Esophagus muscularis mucosa (tissue), 4 donors: ENCODE results near the gene DUSP11.

Experiments used
- EP300 ChIP-seq: sonication (generic); formaldehyde crosslinking; IDR thresholded peaks from one replicate; pipeline ENCODE4 v1.6.1; 2017; ENCODE audit warnings: antibody characterized with exemption
- POLR2A ChIP-seq: fragments of 450-650 bp; IDR thresholded peaks from one replicate; pipeline ENCODE4 v1.6.1; 2017; ENCODE audit warnings: antibody characterized with exemption, moderate library complexity, mild to moderate bottlenecking, low read depth
- POLR2AphosphoS5 ChIP-seq, 2 donors: sonication (generic); formaldehyde crosslinking; IDR thresholded peaks; one replicate each; pipeline ENCODE4 v1.6.1; 2017; ENCODE audit warnings: antibody characterized with exemption in 2 of 2
- TF ChIP-seq, protein P1 (sequence below), 3 experiments: fragments of 200-600 bp in 2 of 3; fragments of 450-650 bp in 1 of 3; sonication (generic) in 2 of 3; IDR thresholded peaks; one replicate each; pipeline ENCODE4 v1.5.1; 2017 to 2019; ENCODE audit warnings: antibody characterized with exemption in 3 of 3, mild to moderate bottlenecking in 2 of 3, moderate library complexity in 1 of 3

DNA sequence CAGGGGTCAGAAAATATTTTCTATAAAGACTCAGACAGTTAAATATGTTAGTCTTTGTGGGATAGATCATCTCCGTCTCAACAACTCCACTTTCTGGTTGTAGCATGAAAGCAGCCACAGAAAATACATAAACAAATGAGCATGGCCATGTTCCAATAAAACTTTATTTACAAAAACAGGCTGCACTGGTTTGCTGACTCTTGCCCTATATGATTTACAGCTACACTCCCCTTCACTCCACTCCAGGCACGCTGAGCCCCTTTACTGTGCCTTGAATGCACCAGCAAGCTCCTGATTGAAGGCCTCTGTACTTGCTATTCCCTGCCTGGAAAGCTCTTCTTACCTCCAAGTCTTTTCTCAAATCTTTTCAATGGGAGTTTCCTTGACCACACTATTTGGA, 43.1 kb upstream of the DUSP11 start:
- TF ChIP-seq, protein P1, sequence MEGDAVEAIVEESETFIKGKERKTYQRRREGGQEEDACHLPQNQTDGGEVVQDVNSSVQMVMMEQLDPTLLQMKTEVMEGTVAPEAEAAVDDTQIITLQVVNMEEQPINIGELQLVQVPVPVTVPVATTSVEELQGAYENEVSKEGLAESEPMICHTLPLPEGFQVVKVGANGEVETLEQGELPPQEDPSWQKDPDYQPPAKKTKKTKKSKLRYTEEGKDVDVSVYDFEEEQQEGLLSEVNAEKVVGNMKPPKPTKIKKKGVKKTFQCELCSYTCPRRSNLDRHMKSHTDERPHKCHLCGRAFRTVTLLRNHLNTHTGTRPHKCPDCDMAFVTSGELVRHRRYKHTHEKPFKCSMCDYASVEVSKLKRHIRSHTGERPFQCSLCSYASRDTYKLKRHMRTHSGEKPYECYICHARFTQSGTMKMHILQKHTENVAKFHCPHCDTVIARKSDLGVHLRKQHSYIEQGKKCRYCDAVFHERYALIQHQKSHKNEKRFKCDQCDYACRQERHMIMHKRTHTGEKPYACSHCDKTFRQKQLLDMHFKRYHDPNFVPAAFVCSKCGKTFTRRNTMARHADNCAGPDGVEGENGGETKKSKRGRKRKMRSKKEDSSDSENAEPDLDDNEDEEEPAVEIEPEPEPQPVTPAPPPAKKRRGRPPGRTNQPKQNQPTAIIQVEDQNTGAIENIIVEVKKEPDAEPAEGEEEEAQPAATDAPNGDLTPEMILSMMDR (IDR thresholded peaks at IDR 0.05), result no peak
- TF ChIP-seq POLR2A, result no peak
- TF ChIP-seq POLR2AphosphoS5 (IDR thresholded peaks at IDR 0.05), result no peak
- no peak for TF ChIP-seq EP300
